T-helper 2 cell treated with Interferon-gamma antibody and Interleukin-4, amounts not matched to agents 100 ng/mL and 5 ng/mL, for 36 hours (primary cell): ENCODE results near the gene SOX5. TPM values are rescaled to one million over a fixed set of nuclear protein-coding genes. Genes with fewer than 3 reads are reported as not detected.

Experiments used
- intact Hi-C: fragments of 100-400 bp; cut with micrococcal nuclease; formaldehyde crosslinking; loops from one replicate; pipeline ENCODE4 v1.15.1; 2023
- total RNA-seq: library from RNA; stranded (reverse); gene quantifications from 2 replicates; pipeline ENCODE4 v1.2.3, GENCODE V29; 2022

SOX5 gene
- not detected in 2 replicates for total RNA-seq

DNA sequence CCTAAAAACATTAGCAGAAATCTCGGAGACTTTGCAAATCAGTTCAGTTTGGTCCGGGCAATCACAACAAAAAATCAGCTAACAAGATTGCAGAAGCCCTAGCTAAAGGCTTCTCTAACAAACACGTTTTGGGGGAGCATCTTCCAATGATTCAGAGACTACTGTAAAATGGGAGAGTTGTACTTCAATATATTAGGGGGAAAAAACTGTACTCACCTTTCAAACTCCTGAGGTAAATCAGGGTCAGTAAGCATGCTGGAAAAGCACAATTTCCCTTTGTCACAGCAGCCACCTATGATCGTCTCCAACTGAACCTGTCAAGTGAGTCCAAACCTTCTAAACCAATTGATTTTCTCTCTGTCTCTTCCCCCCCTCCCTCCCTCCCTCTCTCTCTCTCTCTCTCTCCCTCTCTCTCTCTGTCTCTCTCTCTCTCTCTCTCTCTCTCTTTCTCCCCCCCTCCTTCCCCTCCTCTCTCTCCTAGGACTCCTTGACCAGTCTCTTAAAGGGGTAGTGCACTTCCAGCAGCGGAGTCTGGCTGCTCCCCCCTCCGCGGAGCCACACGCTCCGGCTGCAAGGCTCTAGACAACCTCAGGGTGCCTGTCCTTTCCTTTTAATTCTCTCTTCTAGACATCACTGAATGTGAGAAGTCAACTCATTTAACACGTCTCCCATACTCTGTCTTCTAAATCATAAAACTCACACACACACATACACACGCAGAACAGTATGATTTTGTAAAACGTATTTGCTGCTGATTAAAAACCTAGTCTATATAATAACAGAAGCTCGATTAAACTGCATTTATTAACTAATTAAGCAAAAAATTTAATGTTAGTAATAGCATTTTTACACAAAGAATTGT lies at the start of gene SOX5:
Gene SOX5 (minus strand): TSS at position 323 of the 862 bp plus-strand sequence. CDS start 69 bp downstream, at position 254.
- intact Hi-C loops: no loop called here

DNA sequence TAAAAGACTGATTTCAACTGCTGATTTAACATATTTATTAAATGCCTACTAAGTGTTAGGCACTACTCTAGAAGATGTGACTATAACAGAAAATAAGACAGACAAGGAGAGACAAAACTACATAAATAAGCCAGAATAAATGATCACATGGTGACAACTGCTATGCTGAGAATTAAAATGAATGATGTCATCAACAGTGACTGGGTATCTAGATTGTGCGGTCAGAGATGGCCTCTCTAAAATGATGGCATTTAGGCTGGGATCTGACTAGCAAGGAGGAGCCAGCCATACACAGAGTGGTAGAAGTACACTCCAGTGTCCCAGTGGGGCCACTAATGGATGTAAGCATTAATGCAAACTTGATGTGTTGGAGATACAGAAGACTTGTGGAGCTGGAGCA lies 37.6 kb upstream of the SOX5 start:
- intact Hi-C loops: no loop called here

- intact Hi-C loops: no loop called here
Measured at GRCh38 chr12:23980826-23981225, 31.4 kb upstream of the SOX5 start.

- intact Hi-C loops: no loop called here
Measured at GRCh38 chr12:23964812-23965211, 15.3 kb upstream of the SOX5 start.

GRCh38 chr12:23959826-23960225 lies 10.4 kb upstream of the SOX5 start:
- intact Hi-C loops: no loop called here

DNA sequence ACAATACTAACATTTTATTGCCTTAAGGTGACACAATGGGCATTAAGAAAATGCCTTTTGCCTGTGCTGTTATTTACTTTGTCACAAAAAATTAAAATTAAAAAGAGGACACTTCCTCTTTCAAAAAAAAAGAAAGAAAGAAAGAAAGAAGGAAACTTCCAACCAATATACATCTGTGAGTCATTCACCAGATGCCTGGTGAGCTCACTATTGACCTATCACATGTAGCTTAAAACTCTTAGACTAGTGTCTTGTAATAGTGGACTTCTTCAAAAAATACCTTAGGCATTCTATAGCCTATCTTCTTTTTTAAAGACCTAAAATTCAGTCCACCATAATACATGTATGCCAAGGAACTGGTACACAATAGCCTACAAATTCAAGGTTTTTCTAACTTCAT lies 4.9 kb upstream of the SOX5 start:
- intact Hi-C loops: no loop called here

- intact Hi-C loops: no loop called here
Measured at GRCh38 chr12:23952071-23952470, 2.6 kb upstream of the SOX5 start.

DNA sequence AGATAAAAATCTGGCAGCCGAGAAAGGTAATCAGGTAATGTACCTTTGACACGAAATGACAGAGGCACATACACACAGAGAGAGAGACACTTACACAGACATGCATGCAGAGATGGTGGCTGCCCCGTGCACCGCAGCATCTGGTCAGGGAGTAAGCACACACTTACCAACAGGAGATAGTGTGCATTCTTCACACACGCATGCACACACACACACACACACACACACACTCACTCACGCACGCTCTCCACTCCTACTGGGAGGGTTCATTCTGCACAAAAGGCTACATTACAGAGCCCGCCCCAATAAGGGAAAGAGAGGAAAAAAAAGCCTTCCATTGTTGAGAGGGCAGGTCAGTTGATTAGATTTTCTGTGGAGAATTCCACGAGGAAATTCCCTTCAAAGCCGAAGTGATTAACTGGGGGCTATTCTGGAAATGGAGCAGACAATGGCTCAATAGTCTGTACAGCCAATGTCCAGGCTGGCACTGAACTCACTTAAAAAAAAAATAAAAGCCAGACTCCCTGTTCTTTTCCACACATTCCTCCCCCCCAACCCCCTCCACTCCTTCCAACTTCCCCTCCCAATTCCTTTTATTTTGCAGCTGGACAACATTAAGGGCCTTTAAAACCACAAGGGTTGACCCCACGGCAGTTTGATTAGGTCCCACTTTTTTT lies 1.4 kb upstream of the SOX5 start:
- intact Hi-C loops: no loop called here

DNA sequence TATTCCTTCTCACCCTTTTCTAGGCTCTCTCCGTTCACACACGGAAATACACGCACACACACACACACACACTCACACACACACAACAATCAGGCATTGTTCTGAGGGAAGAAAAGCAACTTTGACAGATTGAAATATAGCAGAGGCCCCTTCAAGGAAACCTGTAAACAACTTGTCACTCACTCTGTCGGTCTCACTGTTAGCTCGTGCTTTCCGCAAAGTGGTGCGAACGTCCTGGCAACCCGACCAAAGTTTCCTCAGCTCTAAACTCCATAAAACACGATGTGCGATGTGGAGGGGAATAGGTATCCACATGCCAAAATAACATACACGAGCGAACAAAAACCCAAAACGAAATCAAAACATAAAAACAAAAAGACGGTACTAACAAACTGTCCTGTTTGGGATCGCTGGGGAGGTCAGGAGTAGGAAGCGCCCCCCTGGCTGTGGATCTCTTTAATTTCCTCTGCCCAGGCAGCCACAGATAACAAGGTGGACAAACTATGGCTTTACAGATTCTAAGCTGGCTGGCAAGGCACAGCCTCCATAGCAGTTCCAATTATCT lies 822 bp upstream of the SOX5 start:
- intact Hi-C loops: no loop called here

DNA sequence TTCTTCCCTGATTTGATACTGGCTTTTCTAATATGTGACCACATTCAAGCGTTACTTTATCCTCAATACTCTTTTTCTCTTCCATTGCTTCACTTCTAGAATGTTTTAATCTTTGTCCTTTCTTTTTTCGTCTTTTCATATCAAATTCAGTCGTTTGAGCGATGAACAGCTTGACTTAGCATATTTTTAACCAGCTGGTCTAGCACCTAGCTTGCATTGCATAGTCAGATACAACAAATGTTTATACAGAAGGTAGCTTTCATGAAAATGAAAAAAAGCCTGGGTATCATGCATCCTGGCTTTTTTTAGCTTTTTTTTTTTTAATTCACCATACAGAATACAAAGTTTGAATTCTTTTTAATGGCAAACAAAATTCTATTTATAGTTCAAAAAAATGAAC lies 1.2 kb downstream of the SOX5 start:
- intact Hi-C loops: no loop called here

DNA sequence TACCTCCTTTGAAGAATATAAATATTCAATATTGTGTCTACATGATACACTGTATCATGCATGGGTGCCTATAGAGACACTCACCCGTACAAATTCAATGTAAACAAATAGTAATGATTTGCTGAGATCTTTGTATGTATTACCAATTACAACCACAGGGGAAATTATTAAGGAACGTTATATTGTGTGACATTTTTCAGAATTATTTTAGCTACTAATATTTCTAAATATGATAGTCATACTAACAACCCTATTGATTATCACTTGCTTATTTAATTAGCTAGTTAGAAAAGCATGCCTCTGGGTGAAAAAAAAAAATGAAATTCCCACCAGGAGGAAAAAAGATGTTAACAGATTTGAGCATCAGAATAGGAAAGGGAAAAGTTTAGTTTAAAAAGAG lies 2.1 kb downstream of the SOX5 start:
- intact Hi-C loops: no loop called here

DNA sequence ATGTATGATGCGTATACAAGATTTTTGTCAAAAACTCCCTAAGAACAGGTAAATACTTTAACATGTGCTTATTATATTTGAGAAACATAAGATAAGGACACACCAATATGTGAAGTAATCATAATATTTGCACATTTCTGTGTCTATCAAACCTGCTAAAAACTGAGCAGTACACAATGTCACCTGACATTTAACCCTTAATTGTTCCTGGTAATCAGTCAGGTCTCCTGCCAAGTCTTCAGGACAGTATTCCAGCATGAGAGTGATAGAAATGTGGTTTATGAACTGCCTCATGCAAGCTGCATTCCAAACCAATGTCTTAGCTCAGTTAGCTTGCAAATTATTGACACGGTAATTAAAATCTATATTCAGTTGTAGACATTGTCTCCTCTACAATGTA lies 4.2 kb downstream of the SOX5 start:
- intact Hi-C loops: no loop called here

DNA sequence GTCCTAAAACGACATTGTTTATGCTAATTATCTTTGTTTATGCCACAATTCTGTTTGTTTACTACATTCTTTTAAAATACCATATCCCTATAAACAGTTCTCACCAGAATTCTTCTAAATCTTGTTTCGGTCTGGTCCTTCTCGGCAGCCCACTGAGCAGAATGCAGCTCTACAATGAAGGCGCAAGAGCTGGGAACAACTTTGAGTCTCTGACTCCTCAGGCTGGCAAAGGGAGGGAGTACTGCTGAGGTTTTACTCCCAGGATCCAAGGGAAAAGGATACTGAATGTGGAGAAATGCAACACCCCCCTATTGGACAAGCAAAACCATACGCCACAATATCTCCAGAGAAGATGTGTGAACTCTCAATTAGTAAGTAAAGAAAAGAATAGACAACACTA lies 5.4 kb downstream of the SOX5 start:
- intact Hi-C loops: no loop called here

DNA sequence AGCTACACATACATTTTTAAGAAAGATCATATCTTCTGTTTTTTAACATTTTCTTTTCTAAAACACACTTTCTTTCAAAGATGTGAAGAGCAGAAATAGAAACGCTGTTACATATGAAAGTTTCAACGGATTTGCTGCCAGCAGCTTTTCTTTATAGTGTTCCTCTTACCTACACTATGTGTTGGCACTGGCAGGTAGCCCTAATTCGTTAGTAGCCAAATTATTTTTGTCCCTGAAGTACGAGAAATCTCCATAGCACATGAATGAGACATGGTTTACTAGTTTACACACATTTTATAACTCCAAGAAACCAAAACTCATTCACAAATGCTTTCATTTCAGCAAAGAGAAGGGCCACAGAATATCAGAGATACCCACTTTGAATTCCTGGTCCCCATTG lies 6.6 kb downstream of the SOX5 start:
- intact Hi-C loops: no loop called here

DNA sequence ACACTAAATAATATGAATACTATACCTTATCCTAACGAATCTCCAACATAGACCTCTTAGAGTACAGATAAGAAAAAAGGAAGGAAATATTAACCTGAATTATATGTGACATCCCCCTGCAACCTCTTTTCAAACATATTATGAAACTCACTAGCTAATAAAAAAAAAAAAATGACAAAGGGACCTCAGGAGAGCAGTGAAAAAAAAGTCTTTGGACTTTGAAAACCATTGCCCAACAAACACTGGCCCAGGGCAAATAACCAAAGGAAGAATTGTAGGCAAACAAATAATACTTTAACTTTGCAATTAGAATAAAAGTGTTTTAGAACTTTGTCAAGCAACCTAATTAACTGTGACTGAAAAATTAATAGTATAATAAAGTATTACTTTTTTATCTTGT lies 7.7 kb downstream of the SOX5 start:
- intact Hi-C loops: no loop called here

GRCh38 chr12:23938422-23938821 lies 11.0 kb downstream of the SOX5 start:
- intact Hi-C loops: no loop called here

GRCh38 chr12:23931176-23931575 lies 18.3 kb downstream of the SOX5 start:
- intact Hi-C loops: no loop called here

DNA sequence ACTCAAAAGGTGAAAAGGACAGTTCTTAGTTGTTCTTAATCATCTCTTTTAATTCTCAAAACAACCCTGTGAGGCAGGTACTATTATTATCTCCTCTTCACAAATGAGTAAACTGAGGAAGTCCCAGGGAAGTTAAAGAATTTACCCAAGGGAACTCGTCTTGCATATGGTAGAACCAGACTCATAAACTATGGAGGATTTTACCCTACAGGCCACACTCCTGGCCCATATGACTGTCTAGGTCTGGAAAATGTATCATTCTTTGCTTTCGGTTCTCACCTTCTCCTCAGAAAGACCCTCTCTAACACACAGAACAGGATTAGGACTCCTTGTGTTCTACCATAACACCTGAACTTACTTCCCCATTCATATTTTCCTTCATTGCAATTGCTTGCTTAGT lies 18.9 kb downstream of the SOX5 start:
- intact Hi-C loops: no loop called here

DNA sequence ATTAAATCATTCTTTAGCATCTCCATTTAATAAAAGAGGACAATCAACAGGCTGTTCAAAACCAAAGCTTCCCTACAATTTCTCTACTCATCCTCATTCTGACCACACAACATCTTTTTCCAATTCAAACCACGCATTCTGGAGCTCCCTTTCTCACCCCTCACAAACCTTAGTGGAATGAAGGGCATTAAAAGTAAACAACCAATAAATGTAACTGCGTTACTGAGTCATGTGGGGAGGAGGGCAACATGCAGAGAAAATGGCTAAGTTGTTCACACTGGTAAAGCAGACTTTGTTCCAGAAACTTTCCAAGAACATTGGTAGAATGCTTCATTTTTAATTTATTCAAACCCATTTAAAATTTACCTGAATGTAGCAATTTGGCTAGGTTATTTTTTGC lies 19.6 kb downstream of the SOX5 start:
- intact Hi-C loops: no loop called here

- intact Hi-C loops: no loop called here
Measured at GRCh38 chr12:23927907-23928306, 21.6 kb downstream of the SOX5 start.

GRCh38 chr12:23921099-23921856 lies 28.2 kb downstream of the SOX5 start:
- intact Hi-C loops: no loop called here

- intact Hi-C loops: no loop called here
Measured at GRCh38 chr12:23911574-23911973, 37.9 kb downstream of the SOX5 start.
